ENCODE results near the gene KCNE3. TPM values are rescaled to one million over a fixed set of nuclear protein-coding genes. Genes with fewer than 3 reads are reported as not detected.

KCNE3 gene, protein sequence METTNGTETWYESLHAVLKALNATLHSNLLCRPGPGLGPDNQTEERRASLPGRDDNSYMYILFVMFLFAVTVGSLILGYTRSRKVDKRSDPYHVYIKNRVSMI
- 10 to 100 TPM; 13.7 to 44.4 (median 21.0) TPM for total RNA-seq

DNA sequence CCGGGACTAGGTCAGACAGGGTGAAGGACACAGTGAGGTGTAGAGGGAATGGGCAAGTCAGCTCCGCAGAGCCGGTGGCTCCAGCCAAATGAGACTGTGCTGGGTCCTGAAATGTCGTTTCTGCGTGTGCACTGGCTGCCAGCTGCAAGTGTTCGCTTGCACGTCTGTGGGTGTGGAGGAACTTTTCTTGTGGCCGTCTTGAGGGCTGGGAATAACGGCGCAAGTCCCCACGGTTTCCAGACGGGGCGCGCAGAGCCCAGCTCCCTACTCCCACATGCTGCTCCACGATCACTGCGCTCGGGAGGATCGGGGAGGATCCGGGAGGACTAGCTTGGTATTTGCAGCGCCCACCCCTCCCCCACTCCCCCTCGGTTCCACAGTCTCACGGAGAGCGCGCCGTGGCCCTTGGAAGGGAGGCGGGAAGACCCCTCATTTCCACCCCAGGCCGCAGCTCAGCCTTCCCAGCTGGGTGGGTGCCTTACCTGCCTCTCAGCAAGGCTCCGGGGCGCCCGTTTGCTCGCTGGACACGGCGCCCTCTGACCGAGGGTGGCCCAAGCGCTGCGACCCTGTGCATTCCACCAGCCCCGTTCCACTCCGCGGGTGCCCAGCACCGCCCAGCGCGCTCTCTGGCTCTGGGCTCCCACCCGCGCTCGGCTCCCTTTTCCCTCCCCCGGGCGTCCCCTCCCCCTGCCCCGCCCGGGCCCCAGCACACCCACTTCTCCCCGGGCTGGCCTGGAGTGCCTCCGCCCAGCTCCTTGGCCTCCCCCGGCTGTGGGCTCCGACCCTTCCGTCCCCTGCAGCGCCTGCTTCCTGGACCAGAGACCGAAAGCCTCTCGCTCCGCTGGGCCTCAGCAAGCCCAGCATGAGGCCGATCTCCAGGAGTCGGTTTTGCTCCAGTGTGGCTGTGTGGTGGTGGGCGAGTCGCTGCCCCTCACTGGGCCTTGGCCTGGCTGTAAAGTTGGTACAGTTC, at the start of gene KCNE3:
TSS of gene KCNE3 (minus strand) at position 634 of the 970 bp plus-strand sequence. CDS start 9,986 bp downstream, outside the sequence.
- TF ChIP-seq, protein P1, sequence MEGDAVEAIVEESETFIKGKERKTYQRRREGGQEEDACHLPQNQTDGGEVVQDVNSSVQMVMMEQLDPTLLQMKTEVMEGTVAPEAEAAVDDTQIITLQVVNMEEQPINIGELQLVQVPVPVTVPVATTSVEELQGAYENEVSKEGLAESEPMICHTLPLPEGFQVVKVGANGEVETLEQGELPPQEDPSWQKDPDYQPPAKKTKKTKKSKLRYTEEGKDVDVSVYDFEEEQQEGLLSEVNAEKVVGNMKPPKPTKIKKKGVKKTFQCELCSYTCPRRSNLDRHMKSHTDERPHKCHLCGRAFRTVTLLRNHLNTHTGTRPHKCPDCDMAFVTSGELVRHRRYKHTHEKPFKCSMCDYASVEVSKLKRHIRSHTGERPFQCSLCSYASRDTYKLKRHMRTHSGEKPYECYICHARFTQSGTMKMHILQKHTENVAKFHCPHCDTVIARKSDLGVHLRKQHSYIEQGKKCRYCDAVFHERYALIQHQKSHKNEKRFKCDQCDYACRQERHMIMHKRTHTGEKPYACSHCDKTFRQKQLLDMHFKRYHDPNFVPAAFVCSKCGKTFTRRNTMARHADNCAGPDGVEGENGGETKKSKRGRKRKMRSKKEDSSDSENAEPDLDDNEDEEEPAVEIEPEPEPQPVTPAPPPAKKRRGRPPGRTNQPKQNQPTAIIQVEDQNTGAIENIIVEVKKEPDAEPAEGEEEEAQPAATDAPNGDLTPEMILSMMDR (IDR thresholded peaks at IDR 0.05; ENCODE audit: low read depth): no peak

DNA sequence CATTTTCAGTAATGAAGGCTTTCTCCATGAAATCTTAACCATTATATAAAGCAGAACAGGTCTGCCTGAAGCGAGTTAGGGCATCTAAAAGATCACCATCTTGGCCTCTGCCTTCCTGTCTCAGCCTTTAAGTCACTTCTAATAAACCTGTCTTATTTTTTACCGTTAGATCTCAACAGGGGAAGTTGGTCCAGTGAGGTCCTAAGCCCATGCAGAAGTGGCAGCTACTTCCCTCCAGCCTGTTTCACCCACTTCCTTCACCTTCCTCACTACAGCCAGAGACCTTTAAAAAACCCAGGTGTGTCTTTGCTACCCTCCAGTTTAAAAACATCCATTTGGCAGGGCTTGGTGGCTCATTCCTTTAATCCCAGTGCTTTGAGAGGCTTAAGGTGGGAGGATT, 40.2 kb upstream of the KCNE3 start:
- TF ChIP-seq, protein P1 (IDR thresholded peaks at IDR 0.05; ENCODE audit: low read depth): no peak

DNA sequence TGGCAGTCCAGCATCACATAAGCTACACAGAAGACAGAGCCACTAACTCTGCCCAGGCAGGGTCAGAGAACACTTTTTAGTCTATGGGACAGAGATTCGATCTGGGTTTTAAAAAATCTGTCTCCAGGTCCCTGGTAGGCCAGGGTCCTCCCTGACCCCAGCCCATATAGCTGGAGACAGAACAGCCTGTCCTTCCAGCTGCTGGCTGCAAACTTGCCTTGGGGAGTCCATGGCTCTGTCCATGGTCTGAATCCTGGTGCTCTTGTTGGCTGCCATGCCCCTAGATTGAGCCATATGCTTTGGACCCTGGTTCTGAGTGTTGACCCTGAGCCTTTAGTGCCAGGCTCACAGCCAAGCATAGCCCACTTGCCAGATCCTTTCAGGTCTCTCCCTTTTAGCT, 39.5 kb upstream of the KCNE3 start:
- TF ChIP-seq, protein P1 (IDR thresholded peaks at IDR 0.05; ENCODE audit: low read depth): no peak

DNA sequence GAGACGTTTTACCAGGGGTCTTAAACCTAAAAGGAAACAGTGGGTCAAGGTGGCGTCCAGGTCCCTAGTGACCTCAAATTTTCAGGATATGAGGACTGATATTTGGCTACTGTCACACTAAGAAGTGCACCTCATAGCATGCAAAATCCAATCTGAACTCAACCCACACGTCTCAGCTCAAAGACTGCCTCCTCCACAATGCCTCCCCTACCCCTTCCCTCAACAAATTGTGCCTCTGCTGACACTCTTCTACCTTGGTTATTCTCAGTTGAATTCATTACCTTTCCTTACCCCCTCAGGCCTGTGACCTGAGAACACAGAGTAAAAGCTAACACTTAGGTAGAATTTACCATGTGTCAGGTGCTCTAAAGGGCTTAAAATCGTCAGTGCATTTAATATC, 38.6 kb upstream of the KCNE3 start:
- TF ChIP-seq, protein P1 (IDR thresholded peaks at IDR 0.05; ENCODE audit: low read depth): no peak

DNA sequence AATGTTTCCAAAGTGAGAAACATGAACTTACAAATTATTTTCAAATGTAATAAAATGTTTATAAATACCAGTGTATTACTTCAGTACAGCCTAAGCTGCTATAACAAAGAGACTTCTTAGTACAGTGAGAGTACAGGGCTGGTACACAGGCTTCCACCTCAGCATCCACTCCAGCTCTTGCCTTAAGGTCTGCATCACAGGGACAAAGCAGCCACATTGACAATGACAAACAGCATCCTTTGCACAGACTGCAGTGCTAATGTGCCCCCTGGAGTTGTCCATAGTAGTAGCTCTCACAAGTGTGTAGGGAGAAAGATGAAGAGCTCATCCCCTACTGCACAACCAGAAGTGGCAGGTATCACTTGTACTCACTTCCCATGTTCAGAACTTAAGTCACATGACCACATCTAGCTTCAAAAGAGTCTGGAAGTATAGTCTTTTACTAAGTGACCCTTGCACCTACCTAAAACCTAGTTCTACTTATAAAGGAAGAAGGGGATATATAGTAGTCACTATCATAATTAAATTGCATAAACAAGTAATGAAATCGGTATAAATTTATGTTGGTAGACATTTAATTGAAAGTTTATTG, 36.8 kb upstream of the KCNE3 start:
- TF ChIP-seq, protein P1 (IDR thresholded peaks at IDR 0.05; ENCODE audit: low read depth): no peak

DNA sequence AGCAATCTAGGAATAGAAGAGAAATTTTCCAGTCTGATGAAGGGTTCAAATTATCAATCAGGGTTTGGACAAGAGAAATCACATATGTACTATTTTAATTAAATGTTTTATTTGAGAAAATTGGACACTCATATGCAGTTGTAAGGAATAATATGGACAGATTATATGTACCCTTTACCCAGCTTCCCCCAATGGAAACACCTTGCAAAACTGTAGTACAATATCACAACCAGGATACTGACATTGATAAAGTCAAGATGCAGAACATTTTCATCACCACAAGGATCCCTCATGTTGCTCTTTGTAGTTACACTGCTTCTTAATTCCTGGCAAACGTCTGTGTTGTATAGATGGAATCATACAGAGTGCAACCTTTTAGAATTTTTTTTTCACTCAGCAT, 27.6 kb upstream of the KCNE3 start:
- TF ChIP-seq, protein P1 (IDR thresholded peaks at IDR 0.05; ENCODE audit: low read depth): no peak

Data from subcutaneous adipose tissue (tissue), 4 donors.